Measurements from ENCODE around the gene RBFOX2.

DNA sequence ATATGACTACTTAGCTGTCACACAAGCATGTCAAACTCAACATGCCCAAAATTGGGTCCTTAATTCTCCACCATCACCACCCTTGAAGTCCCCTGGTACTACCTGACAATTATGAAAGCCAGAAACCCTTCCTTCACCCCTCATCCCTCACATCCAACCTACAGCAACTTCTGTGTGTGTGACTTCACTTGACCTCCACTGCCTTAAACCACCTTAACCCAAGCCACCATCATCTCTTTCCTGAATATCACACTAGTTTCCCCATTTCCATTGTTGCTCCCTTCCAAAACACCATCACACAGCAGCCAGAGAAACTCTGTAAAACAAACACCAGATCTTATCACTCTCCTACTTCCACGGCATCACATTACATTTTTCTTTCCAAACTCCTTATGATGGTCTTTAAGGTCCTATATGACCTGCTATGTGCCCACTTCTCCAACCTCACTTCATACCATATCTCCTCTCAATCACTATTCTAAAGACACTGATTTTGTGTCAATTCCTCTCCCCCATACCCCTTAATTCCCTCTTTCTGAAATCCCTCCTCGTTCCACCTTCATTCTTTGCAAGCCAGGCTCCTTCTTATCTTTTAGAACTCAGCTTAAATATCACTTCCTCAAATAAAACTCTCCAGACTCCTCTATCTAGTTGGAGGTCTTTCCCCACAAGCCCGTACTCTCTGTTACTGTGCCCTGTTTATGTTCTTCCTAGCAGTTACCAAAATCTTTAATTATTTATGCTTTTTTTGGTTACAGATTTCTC is 124.9 kb downstream of the RBFOX2 start:
- TF ChIP-seq, protein P1, sequence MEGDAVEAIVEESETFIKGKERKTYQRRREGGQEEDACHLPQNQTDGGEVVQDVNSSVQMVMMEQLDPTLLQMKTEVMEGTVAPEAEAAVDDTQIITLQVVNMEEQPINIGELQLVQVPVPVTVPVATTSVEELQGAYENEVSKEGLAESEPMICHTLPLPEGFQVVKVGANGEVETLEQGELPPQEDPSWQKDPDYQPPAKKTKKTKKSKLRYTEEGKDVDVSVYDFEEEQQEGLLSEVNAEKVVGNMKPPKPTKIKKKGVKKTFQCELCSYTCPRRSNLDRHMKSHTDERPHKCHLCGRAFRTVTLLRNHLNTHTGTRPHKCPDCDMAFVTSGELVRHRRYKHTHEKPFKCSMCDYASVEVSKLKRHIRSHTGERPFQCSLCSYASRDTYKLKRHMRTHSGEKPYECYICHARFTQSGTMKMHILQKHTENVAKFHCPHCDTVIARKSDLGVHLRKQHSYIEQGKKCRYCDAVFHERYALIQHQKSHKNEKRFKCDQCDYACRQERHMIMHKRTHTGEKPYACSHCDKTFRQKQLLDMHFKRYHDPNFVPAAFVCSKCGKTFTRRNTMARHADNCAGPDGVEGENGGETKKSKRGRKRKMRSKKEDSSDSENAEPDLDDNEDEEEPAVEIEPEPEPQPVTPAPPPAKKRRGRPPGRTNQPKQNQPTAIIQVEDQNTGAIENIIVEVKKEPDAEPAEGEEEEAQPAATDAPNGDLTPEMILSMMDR (IDR thresholded peaks at IDR 0.05): no peak
- no peak for TF ChIP-seq POLR2A (IDR thresholded peaks at IDR 0.05)
